Sigmoid colon (tissue), 4 donors: ENCODE data around the gene MIF.

Experiments
- EP300 ChIP-seq, 4 donors: sonication (generic); formaldehyde crosslinking; IDR thresholded peaks; one replicate each; pipeline ENCODE4 v1.6.1; 2017; ENCODE audit warnings: antibody characterized with exemption in 4 of 4
- TF ChIP-seq, protein P1 (sequence below), 4 experiments: fragments of 450-650 bp in 3 of 4; fragments of 200-600 bp in 1 of 4; IDR thresholded peaks; one replicate each; pipeline ENCODE4 v1.5.1; 2016 to 2019; ENCODE audit warnings: antibody characterized with exemption in 4 of 4, mild to moderate bottlenecking in 3 of 4, moderate library complexity in 2 of 4

DNA sequence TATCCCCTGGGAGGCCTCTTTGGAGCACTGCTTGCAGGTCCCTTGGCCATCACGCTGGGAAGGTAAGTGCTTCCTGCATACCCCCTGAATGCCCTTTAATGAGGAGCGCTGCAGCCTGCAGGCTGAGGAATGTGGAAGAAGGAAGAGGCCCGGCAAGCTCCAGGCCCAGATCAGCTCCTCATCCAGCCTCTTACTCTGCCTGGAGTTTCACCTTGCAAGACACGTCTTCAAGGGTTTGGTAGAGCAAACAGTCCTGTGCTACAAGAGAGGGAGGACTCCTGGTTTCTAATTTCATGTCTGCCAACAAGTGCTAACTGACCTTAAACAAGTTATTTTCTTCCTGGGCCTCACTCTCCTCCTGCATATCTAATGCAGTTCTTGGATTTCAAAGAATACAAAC is 25.6 kb upstream of the MIF start:
- TF ChIP-seq, protein P1, sequence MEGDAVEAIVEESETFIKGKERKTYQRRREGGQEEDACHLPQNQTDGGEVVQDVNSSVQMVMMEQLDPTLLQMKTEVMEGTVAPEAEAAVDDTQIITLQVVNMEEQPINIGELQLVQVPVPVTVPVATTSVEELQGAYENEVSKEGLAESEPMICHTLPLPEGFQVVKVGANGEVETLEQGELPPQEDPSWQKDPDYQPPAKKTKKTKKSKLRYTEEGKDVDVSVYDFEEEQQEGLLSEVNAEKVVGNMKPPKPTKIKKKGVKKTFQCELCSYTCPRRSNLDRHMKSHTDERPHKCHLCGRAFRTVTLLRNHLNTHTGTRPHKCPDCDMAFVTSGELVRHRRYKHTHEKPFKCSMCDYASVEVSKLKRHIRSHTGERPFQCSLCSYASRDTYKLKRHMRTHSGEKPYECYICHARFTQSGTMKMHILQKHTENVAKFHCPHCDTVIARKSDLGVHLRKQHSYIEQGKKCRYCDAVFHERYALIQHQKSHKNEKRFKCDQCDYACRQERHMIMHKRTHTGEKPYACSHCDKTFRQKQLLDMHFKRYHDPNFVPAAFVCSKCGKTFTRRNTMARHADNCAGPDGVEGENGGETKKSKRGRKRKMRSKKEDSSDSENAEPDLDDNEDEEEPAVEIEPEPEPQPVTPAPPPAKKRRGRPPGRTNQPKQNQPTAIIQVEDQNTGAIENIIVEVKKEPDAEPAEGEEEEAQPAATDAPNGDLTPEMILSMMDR (IDR thresholded peaks at IDR 0.05) = no peak
- no peak for TF ChIP-seq EP300 (IDR thresholded peaks at IDR 0.05)
